Ammon's horn (tissue), 1 donor: Measurements from ENCODE around the gene CNGA2.
"Not testable (repeated sequence)": the region's sequence is repeated elsewhere in the genome, so short reads cannot be mapped to it uniquely, and the experiment has no call there.

Source experiments
- DNase-seq: peaks from one replicate; pipeline ENCODE4 v3.0.0-alpha.2; 2016; ENCODE audit warnings: low spot score

Gene CNGA2

DNA sequence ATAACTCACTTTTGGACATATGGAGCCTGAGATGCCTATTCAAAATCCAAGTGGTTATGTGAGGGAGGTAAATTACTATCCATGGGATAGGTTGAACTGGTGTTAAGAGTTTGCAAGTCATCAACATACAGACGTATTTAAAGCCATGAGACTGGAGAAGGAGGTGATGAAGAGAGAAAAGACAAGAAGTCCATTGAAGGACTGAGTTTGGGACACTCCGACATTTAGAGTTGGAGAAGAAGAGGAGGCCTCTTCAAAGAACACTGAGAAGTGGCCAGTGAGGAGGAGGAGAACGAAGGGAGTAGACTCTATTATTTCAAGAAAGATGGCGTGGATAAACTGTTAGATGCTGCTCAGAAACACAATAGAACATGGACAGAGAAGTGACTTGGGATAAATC is at the start of gene CNGA2:
Gene CNGA2, plus strand, starts transcription at position 301 of the 400 bp plus-strand sequence. CDS start 3,738 bp downstream, outside the sequence.
- DNase-seq: no peak

DNA sequence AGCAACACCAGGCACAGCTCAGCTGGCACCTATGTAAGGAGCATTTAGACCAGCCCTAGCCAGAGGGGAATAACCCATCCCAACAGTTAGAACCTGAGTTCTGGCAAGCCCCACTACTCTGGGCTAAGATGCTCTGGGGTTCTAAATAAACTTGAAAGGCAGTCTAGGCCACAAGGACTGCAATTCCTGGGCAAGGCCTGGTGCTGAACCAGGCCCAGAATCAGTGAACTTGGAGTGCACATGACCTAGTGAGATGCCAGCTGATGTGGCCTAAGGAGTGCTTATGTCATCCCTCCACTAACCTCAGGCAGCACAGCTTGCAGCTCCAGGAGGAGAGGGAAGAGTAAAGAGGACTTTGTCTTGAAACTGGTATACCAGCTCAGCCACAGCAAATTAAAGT is 46.9 kb upstream of the CNGA2 start:
- DNase-seq: no peak

DNA sequence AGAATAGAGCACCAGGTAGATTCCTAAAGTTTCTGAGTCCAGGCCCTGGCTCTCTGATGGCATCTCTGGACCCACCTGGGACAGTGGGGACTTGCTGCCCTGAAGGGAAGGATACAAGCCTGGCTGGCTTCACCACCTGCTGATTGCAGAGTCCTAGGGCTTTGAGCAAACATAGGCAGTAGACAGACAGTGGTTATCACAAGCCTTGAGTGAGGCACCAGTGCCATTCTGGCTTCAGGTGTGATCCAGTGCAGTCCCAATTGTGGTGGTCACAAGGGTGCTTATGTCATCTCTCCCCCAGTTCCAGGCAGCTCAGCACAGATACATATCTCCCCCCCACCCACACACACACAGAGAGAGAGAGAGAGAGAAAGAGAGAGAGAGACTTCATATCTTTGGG is 45.9 kb upstream of the CNGA2 start:
- DNase-seq: no peak

DNA sequence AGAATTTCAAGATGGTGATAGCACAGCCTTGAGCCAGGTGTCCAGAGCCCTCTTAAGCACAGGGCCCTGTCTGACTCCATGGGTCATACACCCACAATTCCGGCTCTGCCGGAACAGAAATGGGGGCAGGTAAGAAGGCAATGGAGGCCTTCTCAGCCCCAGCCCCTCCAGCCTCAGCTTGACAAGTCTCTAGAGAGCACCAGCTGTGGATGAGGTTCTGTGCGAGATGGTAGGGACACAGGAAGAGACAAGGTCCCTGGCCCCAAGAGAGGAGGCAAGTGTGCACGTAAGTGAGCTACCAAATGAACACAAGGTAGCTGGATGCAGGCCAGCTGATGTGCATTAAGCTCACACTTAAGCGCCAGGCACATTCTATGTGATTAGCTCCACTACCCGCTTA is 41.7 kb upstream of the CNGA2 start:
- DNase-seq: no peak

DNA sequence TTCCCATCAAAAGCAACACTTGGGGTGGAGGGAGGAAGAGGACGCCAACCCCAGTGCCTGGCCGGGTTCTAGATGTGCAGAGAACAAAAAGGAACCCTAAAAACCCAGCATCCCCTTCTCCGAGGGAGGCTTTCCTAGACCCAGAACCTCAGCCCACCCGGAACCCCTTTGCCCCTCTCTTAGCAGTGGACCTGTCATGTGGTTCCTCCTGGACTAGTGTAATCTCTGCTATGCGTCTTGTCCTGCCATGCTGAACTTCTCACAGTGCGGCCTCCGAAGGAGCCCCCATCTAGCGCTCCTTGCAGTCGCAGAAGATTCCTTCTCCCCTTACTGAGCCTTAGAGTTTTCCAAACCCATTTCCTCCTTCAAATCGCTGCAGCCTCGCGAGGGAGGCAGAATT is 40.4 kb upstream of the CNGA2 start:
- no peak for DNase-seq

DNA sequence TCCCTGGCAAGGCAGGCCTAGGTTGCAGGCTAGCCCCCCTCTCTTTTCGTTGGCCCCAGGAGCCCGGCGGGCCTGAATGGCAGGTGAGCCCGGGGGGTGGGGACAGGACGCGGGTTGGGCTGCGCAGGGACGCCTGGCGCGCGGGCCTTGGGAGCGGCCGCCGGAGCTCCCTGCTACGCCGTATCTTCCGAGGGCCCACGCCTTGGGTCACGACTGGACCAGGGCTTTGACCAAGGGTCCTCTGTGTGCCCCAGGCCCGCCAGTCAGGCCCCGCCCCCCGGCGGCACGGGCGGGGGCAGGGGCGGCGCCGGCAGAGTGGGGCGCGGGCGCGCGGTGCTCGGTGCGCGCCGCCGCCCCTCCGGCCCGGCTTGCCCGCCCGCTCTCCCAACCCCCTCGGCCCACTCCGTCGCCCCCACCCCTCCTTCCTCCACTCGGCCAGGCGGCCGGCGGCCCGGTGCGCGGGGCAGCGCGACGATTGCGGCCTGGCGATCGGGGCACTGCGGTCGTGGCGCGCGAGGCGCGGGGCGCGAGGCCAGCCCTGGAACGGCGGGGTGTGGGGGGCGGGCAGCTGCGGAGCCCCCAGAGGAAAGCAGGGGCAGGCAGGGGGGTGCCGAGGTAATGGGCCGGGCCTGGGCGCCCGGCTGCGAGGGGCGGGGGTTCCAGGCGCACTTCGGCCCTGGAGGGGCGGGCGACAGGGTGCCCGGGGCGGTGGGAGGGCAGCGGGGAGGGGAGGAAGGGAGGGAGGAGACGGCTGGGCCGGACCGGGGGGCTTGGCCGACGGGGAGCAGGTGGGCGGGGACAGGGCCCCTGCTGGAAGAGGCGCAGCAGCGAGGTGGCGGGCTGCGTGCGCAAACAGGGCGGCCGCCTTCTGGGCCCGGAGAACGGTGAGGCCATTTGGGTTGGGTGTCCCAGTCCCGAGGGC is 39.6 kb upstream of the CNGA2 start, which contains the start of gene PRRG3:
Gene PRRG3, plus strand, starts transcription at position 798 of the 922 bp plus-strand sequence. CDS start 3,357 bp downstream, outside the sequence.
- no peak for DNase-seq

DNA sequence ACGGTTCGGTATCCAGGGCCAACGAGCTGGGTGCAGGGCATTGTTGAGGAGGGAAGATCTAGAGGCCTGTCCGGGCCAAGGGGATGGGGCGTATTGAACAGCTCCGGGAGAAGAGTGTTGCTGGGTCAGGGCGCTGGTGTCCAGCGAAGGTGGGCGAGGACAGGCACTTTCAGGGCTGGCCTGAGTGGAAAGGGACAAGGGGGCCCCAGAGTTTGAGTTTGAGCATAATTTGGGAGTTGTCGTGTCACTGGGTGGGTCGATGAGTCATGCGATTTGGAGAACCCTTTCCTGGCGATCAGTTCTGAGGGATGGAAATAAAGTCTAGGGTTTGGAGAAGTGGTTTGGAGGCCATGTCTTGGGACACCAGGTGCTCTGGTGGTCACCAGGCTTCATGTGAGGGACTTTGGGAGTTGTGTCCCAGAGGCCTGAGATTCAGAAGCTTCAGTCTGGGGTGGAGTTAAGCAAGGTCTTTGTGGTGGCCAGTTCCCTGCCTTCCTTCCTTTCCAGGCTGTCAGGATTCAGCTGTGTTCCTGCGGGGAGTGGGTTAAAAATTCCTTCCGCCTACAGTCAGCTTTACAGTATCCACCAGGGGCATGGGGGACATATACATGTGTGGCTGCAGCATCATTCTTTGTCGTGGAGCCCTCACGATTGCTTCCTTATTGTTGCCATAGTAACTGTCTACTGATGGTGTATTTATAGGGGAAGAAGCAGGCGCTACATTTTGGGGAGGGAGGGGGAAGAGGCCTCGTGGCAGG is 38.8 kb upstream of the CNGA2 start:
- peak; percentile 7 for DNase-seq

DNA sequence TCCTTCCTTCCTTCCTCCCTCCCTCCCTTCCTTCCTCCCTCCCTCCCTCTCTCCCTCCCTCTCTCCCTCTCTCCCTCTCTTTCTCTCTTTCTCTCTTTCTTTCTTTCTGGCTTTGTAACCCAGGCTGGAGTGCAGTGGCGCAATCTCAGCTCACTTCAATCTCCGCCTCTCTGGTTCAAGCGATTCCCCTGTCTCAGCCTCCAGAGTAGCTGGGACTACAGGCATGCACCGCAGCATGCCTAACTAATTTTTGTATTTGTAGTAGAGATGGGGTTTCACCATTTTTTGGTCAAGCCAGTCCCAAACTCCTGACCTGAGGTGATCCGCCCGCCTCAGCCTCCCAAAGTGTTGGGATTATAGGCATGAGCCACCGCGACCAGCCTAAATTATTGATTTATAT is 37.5 kb upstream of the CNGA2 start:
- DNase-seq: not testable (repeated sequence)

DNA sequence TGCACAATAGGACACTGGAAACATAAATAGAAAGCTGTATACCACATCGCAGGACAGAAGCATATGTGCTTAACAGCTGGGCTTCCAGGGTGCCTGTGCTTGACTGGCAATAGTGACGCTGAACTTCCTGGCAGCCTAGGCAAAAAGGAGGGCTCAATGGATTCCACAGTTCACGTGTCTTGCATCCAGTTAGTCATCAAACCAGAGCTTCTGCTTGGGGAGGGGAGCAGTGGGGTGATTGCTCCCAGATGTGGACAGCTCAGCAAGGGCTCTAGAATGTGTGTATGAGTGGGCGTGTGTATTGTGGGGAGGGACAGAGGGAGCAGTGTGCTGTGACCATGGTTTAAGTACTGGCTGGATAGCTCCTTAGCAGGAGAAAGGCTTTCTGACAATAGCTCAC is 37.0 kb upstream of the CNGA2 start:
- no peak for DNase-seq

DNA sequence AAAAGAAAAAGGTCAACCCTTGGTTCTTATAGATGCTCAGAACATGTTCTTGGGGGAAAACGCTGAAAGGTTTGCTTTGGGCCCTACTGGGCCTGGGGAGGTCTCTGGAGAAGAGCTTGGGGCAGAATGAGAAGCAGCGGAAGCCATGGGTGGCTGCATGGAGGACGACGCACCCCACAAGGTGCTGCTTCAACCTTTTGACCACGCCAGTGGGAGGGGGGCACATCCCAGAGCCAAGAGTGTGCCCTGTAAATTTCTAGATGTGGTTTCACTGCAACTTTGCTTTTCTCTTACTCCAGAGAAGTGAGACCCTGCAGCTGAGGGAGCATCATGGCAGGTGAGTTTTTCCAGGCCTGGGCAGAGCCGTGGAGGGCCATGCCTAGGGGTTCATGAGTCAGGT is 36.1 kb upstream of the CNGA2 start:
- no peak for DNase-seq

DNA sequence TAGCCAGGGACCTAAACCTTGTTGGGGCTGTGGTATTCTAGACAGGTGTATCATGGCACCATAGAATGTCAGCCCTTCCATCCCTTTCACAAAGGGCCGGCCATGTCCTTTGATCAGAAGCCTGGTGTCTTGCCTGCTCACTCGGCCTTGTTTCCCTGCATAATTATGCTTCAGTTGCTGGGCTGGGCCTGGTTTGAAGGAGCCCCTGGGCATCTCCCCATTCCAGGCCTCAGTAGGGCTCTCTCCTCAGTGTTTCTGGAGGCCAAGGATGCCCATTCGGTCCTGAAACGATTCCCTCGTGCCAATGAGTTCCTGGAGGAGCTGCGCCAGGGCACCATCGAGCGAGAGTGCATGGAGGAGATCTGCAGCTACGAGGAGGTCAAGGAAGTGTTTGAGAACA is 34.8 kb upstream of the CNGA2 start:
- DNase-seq: no peak

DNA sequence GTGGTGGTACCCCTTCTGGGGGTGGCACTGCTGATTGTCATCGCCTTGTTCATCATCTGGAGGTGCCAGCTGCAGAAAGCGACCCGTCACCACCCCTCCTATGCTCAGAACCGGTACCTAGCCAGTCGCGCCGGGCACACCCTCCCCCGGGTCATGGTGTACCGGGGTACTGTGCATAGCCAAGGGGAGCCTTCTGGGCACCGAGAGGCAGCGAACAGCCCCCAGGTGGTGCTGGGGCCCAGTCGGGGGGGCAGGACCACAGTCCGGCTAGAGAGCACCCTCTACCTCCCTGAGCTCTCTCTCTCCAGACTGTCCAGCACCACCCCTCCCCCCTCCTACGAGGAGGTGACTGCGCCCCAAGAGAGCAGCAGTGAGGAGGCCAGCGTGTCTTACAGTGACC is 34.0 kb upstream of the CNGA2 start:
- DNase-seq: no peak

DNA sequence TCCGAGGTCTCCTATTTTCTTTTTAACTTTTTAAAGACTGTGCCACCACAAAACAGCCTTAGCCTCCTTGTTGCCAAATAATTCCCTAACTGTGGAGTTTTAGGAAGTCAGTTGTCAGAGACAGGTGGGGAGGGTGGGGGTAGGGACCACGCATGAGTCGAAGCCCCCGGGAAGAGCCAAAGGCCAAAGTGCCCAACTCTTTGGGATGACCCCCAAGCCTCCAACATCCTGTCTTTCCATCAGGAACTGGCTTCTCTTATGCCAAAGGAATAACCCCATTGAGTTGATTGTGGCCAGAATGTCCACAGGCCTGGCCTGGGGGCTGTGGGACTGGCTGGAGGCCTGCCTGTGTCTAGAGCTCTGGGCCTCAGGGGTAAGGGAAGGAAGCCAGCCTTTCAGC is 33.5 kb upstream of the CNGA2 start:
- DNase-seq: no peak

DNA sequence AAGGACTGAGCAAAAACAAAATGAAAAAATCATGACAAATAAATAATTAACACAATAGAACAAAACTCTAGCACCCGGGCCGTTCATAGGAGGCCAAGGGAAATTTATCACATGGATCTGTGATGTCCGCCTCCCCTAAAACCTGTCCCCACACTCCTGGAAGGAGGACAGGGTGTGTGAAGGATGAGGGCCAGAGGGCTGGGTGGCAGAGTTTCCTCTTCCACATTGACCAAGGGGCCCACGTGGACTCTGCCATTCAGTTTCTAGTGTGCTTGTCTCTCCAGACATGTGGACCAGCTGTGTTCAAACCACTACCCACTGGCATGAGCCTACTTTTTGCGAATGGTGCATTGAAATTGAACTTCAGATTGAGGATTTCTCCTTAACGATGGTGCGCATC is 33.0 kb upstream of the CNGA2 start:
- DNase-seq: no peak

DNA sequence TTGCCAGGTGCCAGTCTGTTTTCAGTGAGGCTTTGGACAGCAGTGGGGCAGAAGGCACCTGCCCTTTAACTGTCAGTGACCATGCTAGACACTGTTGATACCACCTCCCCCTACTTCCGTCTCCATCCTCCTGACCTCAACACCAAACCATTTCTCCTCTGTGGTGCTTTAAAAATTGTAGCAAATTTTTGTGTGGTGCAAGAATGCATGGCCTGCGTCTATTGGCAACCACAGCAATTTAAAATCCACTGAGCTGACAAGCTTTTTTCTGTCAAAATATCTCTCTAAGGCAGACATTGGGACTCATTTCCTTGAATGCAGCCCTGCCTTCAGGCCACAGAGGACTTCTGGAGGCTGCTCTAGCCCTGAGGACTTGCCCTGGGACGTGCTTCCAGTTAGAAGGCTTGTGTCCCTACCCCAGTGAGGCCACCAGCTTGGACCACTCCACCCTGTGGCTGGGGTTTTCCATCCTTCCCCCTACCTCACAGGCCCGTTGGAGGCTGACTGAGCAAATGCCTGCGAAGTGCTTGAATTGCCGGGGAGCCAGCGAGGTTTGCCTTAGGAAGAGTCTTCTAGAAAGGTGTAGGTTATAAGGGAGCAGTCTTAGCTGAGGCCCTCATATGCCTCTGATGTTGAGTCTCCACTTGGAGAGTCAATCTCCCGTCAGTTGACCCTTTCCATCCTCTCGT is 32.4 kb upstream of the CNGA2 start:
- DNase-seq: no peak

DNA sequence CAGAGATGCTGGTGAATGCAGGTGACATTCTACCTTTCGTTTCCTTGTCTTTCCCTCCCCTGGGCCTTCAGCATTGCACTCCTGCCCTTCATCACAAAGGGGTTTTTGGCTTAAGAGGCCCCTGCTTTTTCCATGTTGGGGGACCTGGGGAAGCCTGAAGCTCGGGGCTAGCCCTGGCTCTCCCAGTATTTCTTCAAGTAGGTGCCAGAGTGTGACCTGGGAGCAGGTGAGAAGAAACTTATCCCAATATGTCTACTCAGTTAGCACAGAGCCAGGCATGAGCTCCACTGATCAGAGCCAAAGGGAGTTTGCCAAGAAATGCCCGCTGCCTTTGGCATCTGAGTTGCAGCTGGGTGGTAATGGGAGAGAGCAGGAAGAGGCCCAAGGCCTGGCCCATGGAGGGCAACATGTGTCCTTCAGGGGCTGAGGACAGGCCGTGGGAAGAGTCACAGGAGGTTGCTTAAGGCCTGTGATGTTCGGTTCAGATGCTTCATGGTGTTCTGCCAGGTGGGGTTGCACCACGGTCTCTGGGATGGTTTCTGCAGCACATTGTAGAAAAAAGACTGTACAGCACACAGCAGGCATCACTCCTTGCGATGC is 31.7 kb upstream of the CNGA2 start:
- DNase-seq: no peak

DNA sequence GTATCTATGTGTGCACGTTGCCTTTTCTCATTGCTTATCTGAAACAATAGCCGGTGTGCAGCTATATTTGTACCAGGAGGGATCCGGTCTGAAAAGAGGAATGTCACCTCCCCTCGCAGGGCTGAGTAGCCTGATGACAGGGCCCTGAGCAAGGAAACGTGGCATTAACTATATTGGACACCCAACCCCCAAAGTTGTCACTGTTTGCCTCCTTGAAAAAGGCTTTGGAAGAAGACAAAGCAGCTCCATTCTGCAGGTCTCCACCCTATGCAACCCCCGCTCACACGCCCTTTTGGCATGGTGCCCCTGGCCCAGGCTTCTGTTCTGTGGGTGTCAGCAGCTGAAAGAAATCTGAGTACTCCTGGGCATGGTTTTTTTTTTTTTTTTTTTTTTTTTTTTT is 31.1 kb upstream of the CNGA2 start:
- no peak for DNase-seq

DNA sequence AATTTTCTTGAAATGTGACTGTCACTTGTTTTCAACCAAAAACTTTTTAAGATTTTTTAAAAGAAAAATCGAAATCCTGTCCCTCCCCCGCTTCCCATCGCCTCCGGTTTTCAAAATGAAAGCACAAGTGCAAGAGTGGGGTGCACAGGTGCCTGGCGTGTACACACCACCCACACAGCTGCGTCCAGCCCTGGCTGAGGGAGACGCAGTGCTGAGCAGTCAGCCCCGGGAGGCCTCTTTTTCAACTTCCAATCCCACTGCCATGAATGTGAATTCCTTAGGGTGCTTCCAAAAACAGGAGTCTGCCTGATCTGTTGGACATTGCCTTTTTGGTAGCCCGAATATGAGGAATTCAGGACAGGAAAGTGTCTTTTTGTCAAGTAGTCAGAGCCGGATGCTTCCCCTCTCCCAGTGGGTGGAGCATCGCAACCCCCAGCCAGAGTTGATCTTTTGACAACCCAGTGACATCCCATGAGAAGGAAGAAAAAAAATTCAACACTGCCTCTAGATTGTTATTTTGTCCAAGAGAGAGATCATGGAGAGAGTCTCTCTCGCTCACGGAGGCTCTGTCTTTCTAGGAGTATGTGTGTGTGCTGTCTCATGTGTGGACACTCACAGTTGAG is 30.4 kb upstream of the CNGA2 start:
- no peak for DNase-seq

DNA sequence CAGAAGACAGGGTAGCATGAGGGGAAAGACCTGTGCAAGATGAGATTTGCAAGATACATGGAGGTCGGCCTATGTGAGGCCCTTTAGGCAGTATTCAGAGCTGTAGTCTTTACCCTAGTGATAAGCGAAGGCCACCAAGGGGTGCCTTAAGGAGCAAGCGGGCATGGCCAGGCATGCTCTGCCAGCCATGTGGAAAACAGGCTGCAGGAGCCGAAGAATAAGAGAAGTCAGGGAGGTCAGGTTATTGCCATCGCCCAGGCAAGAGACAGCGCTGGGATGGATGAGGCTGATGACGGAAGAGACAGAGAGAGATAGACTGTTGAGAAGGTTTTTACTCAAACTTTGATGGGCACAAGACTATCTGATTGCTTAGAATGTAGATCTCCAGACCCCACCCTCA is 25.7 kb upstream of the CNGA2 start:
- no peak for DNase-seq

DNA sequence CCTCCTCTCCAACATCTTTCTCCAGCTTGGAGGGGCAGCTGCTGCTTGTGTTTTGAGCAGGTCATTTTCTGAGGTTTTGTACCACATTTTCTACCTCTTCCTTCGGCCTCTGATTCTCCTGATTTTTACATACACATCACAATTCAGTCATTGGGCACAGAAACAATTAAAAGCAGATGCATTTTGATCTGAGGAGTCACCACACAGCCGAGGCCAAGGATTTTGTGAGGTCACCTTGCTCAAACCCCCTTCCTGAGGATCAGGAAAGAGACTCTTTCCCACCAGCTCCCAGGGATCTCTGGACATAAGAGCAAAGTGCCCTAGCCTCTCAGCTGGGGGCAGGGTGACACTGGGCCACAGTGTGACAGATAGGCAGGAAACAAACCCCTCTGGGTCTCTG is 24.1 kb upstream of the CNGA2 start:
- DNase-seq: no peak

DNA sequence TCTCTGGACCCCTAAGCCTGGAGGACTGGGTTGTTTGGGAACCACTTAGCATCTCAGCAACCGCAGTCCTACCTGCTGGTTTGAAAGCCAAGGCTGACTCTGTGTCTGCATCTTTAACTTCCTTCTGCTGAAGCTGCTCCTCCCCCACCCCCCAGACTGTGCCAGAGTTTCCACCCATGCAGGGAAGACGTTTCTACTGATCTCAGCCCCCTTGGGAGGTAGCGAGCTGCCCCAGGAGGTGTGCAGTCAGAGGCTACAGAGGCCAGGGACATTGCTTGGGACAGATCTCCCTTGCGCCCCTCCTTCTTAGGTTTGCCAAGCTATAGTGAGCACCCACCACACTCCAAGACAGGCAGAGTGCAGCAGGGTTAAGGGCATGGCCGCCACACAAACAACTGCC is 23.4 kb upstream of the CNGA2 start:
- DNase-seq: no peak

DNA sequence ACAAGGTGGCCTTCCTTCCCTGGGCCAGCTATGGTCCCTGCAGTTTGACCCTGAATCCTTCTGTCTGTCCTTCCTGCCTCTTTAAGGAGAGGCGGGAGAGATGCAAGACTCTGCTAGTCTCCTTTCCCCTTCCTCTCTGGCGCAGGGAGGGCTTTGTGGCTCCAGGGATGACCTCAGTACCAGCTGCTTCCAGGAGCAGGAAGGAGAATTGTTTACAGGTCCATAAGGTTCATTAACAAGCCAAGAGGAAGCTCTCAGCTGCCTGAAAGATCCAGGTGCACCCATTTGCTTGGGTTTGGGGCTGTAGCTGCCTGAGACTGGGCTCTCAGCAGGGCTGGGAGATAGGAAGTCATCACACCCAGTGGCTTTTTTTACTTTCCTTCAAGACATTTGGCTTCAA is 22.8 kb upstream of the CNGA2 start:
- no peak for DNase-seq
